NCI-H526 treated with DMSO at 0.1 percent for 48 hours (cell line): ENCODE measurements around the gene RANBP17.
A peak's percentile ranks its signal among the peaks of the same experiment; 100 is the strongest.

Experiments
- DNase-seq: peaks from one replicate; lab custom pipeline; 2025; lab: John Stamatoyannopoulos, UW

The RANBP17 gene

GRCh38 chr5:171317230-171317629, 455.4 kb downstream of the RANBP17 start:
- no peak for DNase-seq

GRCh38 chr5:171318026-171318425, 456.2 kb downstream of the RANBP17 start:
- no peak for DNase-seq

- DNase-seq: no peak
These were observed 459.6 kb downstream of the RANBP17 start for GRCh38 chr5:171321447-171321846.

- no peak for DNase-seq
These were observed 460.7 kb downstream of the RANBP17 start for GRCh38 chr5:171322527-171322926.

- DNase-seq: no peak
These were observed 461.2 kb downstream of the RANBP17 start for GRCh38 chr5:171323007-171323406.

- DNase-seq: no peak
These were observed 462.2 kb downstream of the RANBP17 start for GRCh38 chr5:171323806-171324632.

GRCh38 chr5:171330021-171330420, 468.2 kb downstream of the RANBP17 start:
- no peak for DNase-seq

- no peak for DNase-seq
These were observed 473.8 kb downstream of the RANBP17 start for GRCh38 chr5:171335616-171336015.

- DNase-seq: peak; percentile 25
These were observed 474.8 kb downstream of the RANBP17 start for GRCh38 chr5:171336521-171337209.

GRCh38 chr5:171337210-171337569, 475.4 kb downstream of the RANBP17 start:
- no peak for DNase-seq

GRCh38 chr5:171340042-171340441, 478.2 kb downstream of the RANBP17 start:
- no peak for DNase-seq

- no peak for DNase-seq
These were observed 478.7 kb downstream of the RANBP17 start for GRCh38 chr5:171340491-171340890.

- DNase-seq: peak; percentile 20
These were observed 480.7 kb downstream of the RANBP17 start for GRCh38 chr5:171342362-171343111.

- no peak for DNase-seq
These were observed 483.3 kb downstream of the RANBP17 start for GRCh38 chr5:171344936-171345608.
